Panc1 (cell line): Measurements from ENCODE around the gene KHDRBS2. TPM values are rescaled to one million over a fixed set of nuclear protein-coding genes. Genes with fewer than 3 reads are reported as not detected.

Experiments
- ATAC-seq: fragments of 200-7000 bp; cut with Tn5 transposase; 2 replicates; pipeline ENCODE4 v1.9.1; 2020; ENCODE audit warnings: mild to moderate bottlenecking, moderate library complexity
- BruUV-seq: library from RNA; stranded (reverse); fragments of 400-500 nt; replicated peaks from 2 replicates; lab custom pipeline; 2021; lab: Mats Ljungman, UMichigan
- CTCF ChIA-PET: fragments of 300-600 bp; sonication (Branson Sonifier 250); formaldehyde crosslinking; loops from one replicate; lab custom pipeline; 2022; ENCODE audit warnings: antibody characterized with exemption; lab: Charles Lee
- POLR2A ChIA-PET: fragments of 300-600 bp; sonication (Branson Sonifier 250); formaldehyde crosslinking; loops from one replicate; lab custom pipeline; 2022; ENCODE audit warnings: antibody characterized with exemption; lab: Charles Lee
- DNase-seq: peaks from one replicate; pipeline ENCODE4 v3.0.0-alpha.2; 2010; ENCODE audit warnings: low read depth, low spot score
- H3K27ac ChIP-seq: 2 replicates; pipeline ENCODE4 v1.5.1; 2011; ENCODE audit warnings: mild to moderate bottlenecking, low read length, inconsistent platforms
- H3K27me3 ChIP-seq: fragments of 200-500 bp; sonication (Bioruptor generic); 2 replicates; pipeline ENCODE4 v1.6.0; 2014; ENCODE audit warnings: low read length, inconsistent platforms; ENCODE audit not compliant: control insufficient read depth, insufficient read depth
- H3K36me3 ChIP-seq: fragments of 200-500 bp; sonication (Bioruptor generic); 2 replicates; pipeline ENCODE4 v1.5.1; 2014; ENCODE audit warnings: inconsistent platforms, mild to moderate bottlenecking, low read length, moderate library complexity; ENCODE audit not compliant: control insufficient read depth, insufficient read depth
- H3K4me1 ChIP-seq: 2 replicates; pipeline ENCODE4 v1.5.1; 2011; ENCODE audit warnings: inconsistent platforms, mild to moderate bottlenecking, low read length, moderate library complexity; ENCODE audit not compliant: control insufficient read depth, insufficient read depth
- H3K4me3 ChIP-seq, 2 experiments: 2 replicates each; pipeline ENCODE4 v1.5.1; 2011 to 2012; ENCODE audit warnings: low read depth in 2 of 2, low read length in 2 of 2, mild to moderate bottlenecking in 2 of 2, inconsistent platforms in 1 of 2, moderate library complexity in 1 of 2
- H3K9me3 ChIP-seq: fragments of 200-500 bp; sonication (Bioruptor generic); 2 replicates; pipeline ENCODE4 v1.5.1; 2014; ENCODE audit warnings: low read depth, mild to moderate bottlenecking, inconsistent platforms, low read length, moderate library complexity; ENCODE audit not compliant: control insufficient read depth, insufficient read depth
- CTCF ChIP-seq: fragments of 450-650 bp; IDR thresholded peaks from 2 replicates; pipeline ENCODE4 v1.5.1; 2017; ENCODE audit warnings: mild to moderate bottlenecking
- POLR2AphosphoS5 ChIP-seq: IDR thresholded peaks from 2 replicates; pipeline ENCODE4 v1.6.1; 2012; ENCODE audit warnings: mild to moderate bottlenecking, low read depth, low read length, moderate library complexity
- REST ChIP-seq, 2 experiments: IDR thresholded peaks; 2 replicates each; pipeline ENCODE4 v1.6.1; 2011 to 2012; ENCODE audit warnings: low read depth in 2 of 2, control low read depth in 1 of 2, low read length in 1 of 2, mild to moderate bottlenecking in 1 of 2, moderate library complexity in 1 of 2; ENCODE audit not compliant: insufficient read depth in 1 of 2
- SIN3A ChIP-seq: IDR thresholded peaks from 2 replicates; pipeline ENCODE4 v1.6.1; 2012; ENCODE audit warnings: low read depth, mild to moderate bottlenecking, low read length, moderate library complexity, borderline replicate concordance; ENCODE audit not compliant: insufficient read depth
- TCF7L2 ChIP-seq: IDR thresholded peaks from 2 replicates; pipeline ENCODE4 v1.6.1; 2011; ENCODE audit warnings: mild to moderate bottlenecking, low read depth, low read length, inconsistent platforms
- in situ Hi-C: cut with HindIII; loops from 2 replicates; pipeline ENCODE4 v1.10.0; 2016; ENCODE audit warnings: low sequenced_read_pairs, low pct_unique_long_range_greater_than_20kb
- intact Hi-C: fragments of 100-400 bp; cut with micrococcal nuclease; formaldehyde crosslinking; loops from one replicate; pipeline ENCODE4 v1.10.0; 2022; ENCODE audit not compliant: unreplicated experiment
- total RNA-seq: library from RNA; stranded (reverse); gene quantifications from one replicate; pipeline ENCODE4 v1.2.1, GENCODE V29; 2021; ENCODE audit not compliant: unreplicated experiment

The KHDRBS2 gene
- total RNA-seq, 1 experiment from 2014 or later: not detected

GRCh38 chr6:62086047-62086446 lies 200.0 kb downstream of the KHDRBS2 start:
- DNase-seq: no peak
- ChIA-PET CTCF (no interaction called here), POLR2A (no interaction called here)
- Histone ChIP-seq H3K27ac (no peak overlapping the region), H3K27me3 (no peaks in the 10 kb centered on the region), H3K4me3 (no peak overlapping the region), H3K36me3 (no peaks in the 10 kb centered on the region), H3K4me1 (no peaks in the 10 kb centered on the region), H3K9me3 (no peaks in the 10 kb centered on the region; the same call in 1 of the 2 replicates)
- in situ Hi-C loops (no loop called here), intact Hi-C loops (no loop called here)
- no TSS peak for BruUV-seq
- no peak for ATAC-seq
- TF ChIP-seq TCF7L2: no peak
- no peak for TF ChIP-seq SIN3A
- TF ChIP-seq CTCF: no peak
- TF ChIP-seq REST (IDR thresholded peaks at IDR 0.05; ENCODE audit: insufficient read depth in 1 of 2, low read depth in 2 of 2, low read length in 1 of 2): no peak
- no peak for TF ChIP-seq POLR2AphosphoS5

GRCh38 chr6:62075869-62076268 lies 210.2 kb downstream of the KHDRBS2 start:
- in situ Hi-C loops: no loop called here
- no peak for DNase-seq
- Histone ChIP-seq H3K4me1 (no peaks in the 10 kb centered on the region), H3K27me3 (no peaks in the 10 kb centered on the region), H3K27ac (no peak overlapping the region), H3K36me3 (no peaks in the 10 kb centered on the region), H3K4me3 (no peak overlapping the region), H3K9me3 (peaks cover 3% of the 10 kb centered on the region; the same call in 1 of the 2 replicates)
- intact Hi-C loops: no loop called here
- CTCF ChIA-PET: no interaction called here
- no peak for TF ChIP-seq REST (IDR thresholded peaks at IDR 0.05; ENCODE audit: insufficient read depth in 1 of 2, low read depth in 2 of 2, low read length in 1 of 2)
- TF ChIP-seq SIN3A: no peak
- TF ChIP-seq TCF7L2: no peak
- no peak for TF ChIP-seq POLR2AphosphoS5
- no peak for TF ChIP-seq CTCF
- no peak for ATAC-seq
- BruUV-seq: no TSS peak
- POLR2A ChIA-PET: no interaction called here
